ENCODE data around the gene ANKS1B.

The ANKS1B gene

GRCh38 chr12:99147130-99147529 is 837.6 kb downstream of the ANKS1B start:
- no peak for DNase-seq

GRCh38 chr12:99146730-99147129 is 838.0 kb downstream of the ANKS1B start:
- no peak for DNase-seq

DNA sequence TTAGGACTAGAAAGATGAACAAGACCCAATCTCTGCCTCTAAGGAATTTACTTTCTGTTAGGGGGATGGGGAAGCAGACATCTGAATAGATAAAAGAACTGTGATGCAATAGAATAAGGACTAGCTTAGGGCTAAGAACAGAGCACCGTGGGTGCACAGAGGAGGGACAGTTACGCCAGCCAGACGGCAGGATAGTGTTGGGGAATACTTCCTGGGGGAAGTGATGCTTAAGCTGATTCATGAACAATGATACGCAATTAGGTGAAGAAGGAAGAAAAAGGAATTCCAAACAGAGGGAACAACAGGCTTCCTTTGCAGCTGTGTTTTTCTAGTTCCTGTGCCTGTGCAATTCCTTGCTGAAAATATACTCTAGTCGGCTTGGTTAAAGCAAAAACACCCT is 838.6 kb downstream of the ANKS1B start:
- no peak for DNase-seq

DNA sequence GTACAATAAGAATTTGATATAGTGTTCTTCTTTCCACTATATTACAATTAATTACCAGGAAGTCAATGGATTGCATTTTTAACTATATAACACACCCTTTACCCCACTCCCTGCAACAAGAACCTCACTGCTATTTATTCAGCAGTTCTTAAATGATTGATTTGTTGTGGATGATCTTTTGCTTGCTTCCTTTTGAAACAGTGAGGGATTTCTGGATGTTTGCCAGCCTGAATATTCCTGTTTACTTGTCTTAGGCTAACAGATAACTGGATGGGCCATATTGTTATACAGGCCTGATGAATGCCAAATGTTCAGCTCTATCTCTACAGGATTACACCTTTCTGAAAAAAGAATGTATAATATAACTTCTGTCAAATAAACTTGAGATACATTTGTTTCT is 842.1 kb downstream of the ANKS1B start:
- DNase-seq = no peak

- no peak for DNase-seq
Measured at GRCh38 chr12:99140017-99140720, 844.6 kb downstream of the ANKS1B start.

DNA sequence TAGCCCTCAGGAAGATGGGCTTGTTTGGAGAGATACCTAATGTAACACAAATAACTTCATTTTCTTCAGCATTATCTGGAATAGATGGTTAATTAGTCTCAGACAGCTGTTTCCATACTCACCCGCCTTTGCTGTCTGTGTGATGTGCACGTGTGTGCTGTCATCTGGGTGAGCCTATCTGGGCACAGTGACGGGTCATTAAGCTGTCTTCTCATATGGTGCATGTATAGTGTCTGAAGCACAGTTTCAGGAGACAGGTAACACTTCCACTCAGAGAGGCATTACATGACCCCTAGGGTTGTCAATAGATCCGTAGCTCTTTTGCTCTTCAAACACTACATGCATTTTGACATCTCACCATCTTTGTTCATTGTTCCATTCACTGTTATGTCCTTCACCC is 846.3 kb downstream of the ANKS1B start:
- no peak for DNase-seq

DNA sequence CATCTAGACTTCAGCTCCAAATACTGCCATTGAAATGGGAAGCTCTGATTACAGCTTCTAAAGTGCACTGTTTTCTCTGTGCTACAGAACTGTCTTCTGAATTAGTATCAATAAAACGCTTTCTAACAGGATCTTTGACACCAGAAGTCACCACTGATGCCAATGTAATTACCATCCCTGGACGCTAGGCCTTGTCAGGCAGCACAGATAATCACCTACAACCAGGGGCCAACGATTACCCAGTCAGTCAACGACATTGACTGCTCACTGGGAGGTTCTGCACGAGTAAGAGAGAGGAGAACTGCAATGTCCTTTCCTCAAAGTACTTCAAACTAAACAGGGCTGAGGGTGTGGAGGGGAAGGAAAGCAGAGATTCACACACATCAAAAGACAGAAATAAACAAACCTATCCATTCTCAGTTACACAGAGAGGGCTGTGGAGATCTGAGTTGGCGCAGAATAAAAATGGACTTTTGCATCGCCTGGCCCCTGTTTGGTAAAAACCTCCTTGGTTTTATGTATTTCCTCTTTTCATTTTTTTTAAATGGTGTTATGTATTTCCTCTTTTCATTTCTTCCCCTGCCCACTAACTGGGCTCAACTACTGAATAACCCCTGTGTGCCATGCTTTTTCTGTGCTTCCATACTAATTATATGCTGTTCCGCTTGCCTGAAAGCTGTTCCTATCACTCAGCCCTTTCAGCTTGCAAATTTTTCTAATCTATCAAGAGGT is 847.4 kb downstream of the ANKS1B start:
- no peak for DNase-seq

DNA sequence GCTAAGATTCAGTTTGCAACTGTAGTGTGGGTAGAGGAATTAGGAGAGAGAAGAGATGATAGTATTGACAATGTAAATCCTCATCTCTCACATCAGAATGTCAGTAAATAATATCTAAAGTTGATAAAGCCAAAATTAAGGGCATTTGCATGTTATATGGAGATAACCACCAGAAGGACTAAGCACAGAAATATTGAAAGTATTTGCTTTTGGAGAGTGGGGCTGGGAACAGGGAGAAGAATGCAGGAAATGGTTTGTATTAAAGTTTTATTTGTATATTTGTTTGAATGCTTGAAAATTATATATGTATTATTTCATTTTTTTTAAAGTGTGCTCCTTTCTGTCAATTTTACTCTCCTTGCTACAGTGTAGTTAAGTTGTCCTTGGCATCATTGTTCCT is 848.2 kb downstream of the ANKS1B start:
- DNase-seq = no peak

GRCh38 chr12:99135376-99135775 is 849.4 kb downstream of the ANKS1B start:
- no peak for DNase-seq

- no peak for DNase-seq
Measured at GRCh38 chr12:99133401-99133800, 851.3 kb downstream of the ANKS1B start.

DNA sequence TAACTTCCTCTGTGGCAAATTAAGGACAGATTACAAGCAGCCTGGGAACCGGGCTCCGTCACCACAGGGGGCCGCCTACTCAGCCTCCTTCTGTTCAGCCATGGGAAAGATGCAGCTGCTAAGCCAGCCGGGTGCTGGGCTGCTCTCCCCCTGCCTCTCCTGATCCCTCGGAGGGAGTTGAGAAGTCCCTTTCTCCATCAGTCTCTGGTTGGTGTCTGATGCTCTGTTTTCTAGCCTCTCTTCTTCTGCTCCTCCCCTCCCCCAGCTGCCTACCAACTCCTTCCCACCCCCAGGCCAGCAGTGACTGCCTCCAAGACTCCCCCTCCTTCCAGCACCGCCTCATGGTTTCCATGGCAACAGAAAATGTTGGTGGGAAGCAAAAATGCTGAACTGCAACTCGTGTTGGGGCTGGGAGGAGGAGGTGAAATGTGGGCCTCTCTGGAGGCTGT is 853.0 kb downstream of the ANKS1B start:
- peak; percentile 59 for DNase-seq

DNA sequence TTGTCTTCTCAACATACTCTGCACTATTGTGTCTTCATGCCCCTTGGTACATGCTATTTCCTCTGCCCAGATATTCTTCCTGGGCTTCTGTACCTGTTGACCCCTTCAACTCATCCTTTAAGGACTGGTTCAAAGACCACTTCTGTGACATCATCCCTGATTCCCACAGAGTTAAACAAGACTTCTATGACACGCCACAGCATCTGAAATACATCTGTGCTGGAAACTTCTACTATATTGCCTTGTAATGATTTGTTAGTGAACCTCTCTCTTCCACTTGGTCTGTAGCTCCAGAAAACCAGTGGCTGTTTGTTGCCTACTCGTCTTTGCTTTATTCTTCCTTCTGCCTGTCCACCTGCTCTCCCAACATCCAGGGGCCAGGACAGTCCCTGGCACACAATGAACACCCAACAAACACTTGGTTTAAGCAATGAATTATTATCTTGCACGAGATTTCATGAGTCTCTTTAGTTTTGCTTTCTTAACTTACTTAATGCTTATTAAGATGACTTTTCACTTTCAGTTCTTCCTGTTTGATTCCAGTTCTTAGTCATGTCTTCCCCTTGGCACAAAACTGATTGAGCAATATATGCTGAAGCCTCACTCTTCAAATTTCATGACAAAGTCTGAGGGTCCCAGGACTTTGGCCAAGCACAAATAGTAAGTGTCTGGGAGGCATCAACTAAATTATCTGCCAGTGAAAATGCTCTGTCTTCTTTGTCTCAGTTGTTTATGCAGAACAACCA is 853.8 kb downstream of the ANKS1B start:
- DNase-seq = no peak

- DNase-seq = no peak
Measured at GRCh38 chr12:99128246-99128802, 856.4 kb downstream of the ANKS1B start.

- DNase-seq = no peak
Measured at GRCh38 chr12:99122959-99123358, 861.8 kb downstream of the ANKS1B start.

GRCh38 chr12:99122496-99122895 is 862.2 kb downstream of the ANKS1B start:
- no peak for DNase-seq

DNA sequence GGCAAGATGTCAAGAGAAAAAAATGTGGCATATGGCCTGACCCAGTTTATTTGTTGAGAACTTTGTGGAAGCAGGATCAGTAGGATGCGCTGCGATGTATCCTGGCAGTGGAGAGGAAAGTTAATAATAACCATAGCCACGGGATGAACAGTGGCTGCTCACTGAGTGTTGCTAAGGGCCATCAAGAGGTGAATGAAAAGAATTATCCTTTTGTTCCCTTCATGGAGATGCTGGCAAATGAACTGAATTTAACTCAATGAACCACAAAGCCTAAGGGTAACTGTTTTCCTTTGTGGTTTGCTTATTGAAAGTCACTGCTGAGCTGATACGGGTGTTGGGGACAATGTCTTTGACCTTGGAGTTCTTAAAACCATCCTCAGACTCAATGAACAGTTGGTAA is 863.2 kb downstream of the ANKS1B start:
- no peak for DNase-seq

DNA sequence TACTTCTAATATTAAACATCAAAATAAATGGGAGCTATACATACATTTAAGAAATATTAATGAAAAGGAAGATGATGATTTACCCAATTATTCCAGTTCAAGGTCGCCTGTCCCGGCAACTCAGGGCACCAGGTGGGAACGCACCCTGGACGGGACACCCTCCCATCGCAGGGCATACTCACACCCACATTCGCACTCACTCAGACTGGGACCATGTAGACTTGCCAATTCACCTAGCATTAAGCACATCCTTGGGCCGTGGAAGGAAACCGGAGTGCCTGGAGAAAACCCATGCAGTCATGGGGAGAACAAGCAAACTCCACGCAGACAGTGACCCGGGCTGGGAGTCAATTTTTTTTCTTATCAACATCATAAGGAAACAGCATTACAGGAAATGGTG is 864.8 kb downstream of the ANKS1B start:
- DNase-seq = no peak

DNA sequence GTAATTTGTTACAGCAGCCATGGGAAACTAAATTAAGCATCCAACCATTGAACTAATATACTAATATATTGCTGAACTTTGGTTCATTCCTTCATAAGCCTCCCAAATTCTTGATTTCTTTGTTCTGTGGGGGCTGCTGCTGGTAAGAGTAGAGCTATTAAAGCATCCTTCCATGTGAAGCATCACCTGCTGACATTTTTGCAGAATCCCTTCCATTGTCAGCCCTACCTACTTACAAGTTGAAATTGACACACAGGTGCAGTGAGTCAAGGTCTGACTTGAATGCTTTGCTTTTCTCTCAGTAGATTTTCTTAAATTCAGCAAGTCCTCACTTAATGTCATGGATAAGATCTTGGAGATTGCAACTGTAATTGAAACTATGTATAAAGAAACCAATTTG is 865.3 kb downstream of the ANKS1B start:
- DNase-seq = no peak

- DNase-seq = no peak
Measured at GRCh38 chr12:99111600-99111999, 873.1 kb downstream of the ANKS1B start.

GRCh38 chr12:99110868-99111267 is 873.9 kb downstream of the ANKS1B start:
- no peak for DNase-seq

- DNase-seq = no peak
Measured at GRCh38 chr12:99110212-99110611, 874.5 kb downstream of the ANKS1B start.

GRCh38 chr12:99108924-99109323 is 875.8 kb downstream of the ANKS1B start:
- DNase-seq = no peak

GRCh38 chr12:99099786-99100185 is 885.0 kb downstream of the ANKS1B start:
- DNase-seq = no peak

DNA sequence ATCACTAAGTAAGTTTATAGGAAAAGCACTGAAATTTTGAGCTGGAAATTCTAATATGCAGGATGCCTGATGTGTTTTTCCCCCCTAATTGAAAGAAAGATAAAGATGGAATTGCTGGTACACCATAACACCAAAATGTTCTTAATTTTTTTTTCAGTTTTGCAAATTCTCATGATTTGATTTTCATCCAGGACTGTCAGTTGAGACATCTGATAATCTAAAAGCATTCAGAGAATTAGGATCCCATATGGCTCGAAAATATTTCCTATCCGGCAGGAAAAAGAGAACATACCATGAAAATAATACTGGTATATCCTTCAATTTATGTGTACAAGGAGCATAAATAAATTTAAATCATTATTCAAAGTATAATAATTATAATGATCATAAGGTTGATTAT is 887.6 kb downstream of the ANKS1B start:
- DNase-seq = no peak

Measured in right hindlimb (tissue), 1 donor.